ENCODE results near the gene CHMP4A.
A peak's percentile ranks its signal among the peaks of the same experiment; 100 is the strongest.

Gene CHMP4A

GRCh38 chr14:24194873-24195185 lies 18.5 kb downstream of the CHMP4A start:
- no peak for DNase-seq

DNA sequence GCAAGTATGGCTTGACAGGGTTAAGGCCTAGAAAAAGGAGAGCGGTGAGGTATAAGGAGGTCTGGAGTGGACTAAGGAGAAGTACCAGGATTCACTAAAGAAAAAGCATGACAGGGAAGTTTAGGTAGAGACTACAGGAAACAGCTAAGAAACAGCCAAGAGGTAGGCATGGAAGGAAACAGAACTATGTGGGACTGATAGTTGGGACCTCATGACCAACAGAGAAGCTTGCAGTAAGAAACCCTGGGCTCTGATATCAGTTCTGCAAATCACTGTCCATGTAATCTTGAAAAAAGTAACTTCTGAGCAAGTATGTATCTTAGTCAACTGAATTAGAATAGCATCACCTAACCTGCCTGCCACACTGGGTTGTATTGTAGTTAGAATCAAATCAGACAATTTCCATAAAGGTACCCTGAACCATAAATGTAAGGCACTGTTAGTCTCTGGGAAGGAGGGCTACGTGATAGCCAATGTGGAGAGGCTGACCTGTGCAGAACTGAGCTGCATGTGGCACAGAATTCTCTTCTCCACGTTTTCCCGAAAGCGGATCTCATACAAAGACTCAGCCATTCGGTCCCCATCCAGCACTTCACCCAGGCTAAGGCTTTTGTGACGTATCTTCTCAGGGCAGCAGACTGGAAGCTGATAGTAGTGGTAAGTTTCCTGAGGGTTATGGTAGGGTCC lies 19.0 kb downstream of the CHMP4A start:
- no peak for DNase-seq

GRCh38 chr14:24192933-24193332 lies 20.4 kb downstream of the CHMP4A start:
- no peak for DNase-seq

GRCh38 chr14:24190416-24190815 lies 22.9 kb downstream of the CHMP4A start:
- DNase-seq, result no peak

- no peak for DNase-seq
Measured at GRCh38 chr14:24189460-24189859, 23.8 kb downstream of the CHMP4A start.

DNA sequence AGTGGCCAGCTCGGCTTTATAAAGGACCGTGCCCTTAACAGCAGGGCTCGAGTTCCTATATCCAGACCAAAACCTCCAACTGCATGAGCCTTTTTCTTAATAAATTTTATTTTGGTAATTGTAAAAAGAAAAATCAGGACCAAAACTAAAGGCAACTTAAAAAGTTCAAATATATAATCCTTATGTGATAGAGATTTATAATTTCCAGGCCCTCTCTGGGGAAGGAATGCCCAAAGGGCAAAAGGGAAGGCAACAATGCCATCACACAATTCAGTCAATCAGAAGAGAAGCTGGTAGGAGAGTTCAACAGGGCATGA lies 24.3 kb downstream of the CHMP4A start:
- DNase-seq, result no peak

DNA sequence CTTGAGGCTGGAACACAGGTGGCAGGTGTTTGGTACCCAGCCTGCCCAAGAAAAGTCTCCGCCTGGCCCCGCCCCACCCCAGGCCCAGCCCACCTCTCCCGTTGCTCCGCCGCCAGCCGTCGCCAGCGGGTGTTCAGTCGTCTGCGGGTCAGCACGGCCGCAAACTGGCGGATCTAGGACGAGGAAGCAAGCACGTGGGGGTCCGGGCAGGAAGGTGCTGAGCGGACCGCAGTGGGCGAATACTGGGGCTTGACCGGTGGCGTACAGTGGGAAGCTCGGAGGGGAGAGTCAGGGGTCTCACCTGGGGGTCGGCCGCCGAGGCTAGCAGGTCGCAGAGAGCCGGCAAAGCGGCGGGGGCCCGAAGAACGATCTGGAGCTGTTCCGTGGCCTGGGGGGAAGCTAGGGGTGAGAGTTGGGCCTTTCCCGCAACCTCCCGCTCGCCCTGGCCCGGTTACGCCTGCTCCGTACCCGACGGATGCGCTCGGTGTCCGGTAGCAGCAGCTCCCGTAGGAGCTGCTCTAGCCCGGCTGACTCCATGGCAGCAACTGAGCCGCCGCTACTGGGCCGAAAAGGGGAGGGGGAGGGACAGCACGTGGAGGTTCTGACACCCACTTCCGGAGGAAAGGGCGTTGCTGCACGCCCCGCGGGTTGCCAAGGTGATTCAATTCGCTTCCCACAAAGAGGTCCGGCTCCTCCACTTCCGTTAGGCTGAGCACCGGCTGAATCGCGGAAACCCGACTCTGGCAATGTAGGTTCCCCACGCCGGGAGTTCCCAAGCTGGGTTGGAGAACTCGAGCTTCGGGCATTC lies 24.8 kb downstream of the CHMP4A start, which contains the start of gene IPO4:
Gene IPO4, minus strand, starts transcription at position 566 of the 808 bp plus-strand sequence. Its CDS starts 29 bp downstream, at position 537.
- peak; percentile 97 for DNase-seq

- no peak for DNase-seq
Measured at GRCh38 chr14:24187539-24187915, 25.8 kb downstream of the CHMP4A start.

- no peak for DNase-seq
Measured at GRCh38 chr14:24186831-24187538, 26.3 kb downstream of the CHMP4A start.

GRCh38 chr14:24185741-24186140 lies 27.5 kb downstream of the CHMP4A start:
- no peak for DNase-seq

DNA sequence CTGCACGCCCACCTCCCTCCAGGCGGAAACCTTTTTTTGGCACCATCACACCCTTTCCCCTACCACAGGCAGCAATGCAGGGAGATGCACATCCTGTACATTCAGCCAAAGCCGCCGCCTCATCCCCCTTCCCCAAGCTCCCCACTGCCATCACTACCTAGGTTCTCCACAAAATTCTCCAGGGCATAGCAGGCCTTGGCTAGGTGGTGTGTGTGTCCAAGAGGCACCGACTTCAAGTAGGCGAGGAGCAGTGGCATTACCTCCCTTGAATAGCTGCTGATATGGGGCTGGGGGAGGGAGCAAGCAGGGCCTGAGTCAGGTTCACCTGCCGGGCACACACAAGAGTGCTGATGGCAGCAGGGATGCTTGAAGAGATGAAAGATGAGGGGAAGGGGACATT lies 28.3 kb downstream of the CHMP4A start:
- DNase-seq, result no peak

DNA sequence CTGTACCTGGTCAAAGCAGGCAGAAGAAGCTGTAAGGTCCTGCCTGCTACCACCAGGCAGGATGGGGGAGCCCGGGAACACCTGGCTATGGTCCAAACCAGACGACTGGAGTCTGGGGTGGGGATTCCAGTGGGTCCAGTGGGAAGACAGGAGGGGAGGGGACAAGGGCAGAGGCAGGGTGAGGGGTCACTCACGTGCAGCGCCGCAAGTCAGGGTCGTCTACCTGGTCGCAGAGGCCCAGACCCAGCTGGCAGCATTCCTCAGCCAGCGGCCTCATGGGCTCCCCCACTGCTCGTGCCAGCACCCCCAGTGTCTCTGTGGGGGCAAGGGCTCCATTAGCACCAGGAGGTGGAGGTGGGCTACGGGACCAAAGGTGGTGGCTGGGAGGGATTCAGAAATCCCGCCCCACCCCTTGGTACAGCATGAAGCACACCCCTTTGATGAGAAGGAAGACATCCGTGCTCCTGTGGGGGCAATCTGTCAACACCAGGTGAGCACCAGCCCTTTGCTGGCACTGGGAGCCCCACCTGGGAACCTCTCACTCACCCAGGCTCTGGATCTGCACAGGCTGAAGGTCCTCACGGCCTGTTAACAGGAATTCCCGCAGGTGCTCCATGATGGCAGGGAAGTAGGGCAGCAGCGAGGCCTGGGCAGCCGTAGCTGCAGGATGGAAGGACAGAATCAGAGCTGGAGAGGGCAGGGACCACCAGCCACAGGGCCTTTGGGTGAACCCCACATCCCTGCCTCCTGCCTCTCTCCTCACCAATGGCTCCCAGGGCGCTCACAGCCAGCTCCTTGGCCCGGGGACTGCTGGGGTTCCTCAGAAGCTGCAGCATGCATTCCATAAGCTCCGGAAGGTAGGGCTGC lies 29.0 kb downstream of the CHMP4A start:
- no peak for DNase-seq

GRCh38 chr14:24183014-24183481 lies 30.2 kb downstream of the CHMP4A start:
- no peak for DNase-seq

DNA sequence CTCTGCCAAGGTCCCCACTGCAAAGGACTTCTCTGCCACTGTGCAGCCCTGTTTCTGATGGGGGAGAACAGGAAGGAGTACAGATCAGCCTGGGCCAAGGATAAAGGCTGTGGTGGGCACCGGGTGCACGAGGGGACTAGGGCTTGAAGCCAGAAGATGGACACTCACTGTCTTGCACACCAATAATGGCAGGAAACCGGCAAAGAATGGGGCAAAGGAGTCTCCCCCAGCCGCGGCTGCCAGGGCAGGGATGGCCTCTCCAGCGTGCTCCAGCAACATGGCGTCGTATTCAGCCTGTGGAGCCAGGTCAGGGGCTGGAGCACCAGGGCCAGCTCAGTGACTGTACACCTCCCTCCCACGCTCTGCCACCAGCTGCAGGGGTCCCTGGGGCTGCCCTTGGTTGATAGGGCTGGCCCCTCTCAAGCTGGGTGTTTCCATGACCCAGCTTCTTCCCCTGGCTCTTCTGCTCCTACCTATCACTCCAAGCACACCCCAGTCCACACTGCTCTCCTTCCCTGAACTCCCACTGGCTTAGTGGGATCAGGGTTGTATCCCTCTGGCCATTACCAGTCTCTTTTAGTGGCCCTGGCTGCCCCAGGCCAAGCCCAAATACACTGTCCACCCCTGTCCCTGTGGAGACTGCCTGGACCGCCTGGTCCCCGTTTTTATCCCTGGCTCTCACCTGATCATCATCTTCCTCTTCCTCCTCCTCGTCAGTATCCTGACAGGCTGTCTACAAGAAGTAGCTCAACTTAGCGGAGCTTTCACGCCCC lies 31.0 kb downstream of the CHMP4A start:
- DNase-seq, result no peak

GRCh38 chr14:24181371-24182077 lies 31.8 kb downstream of the CHMP4A start:
- DNase-seq, result no peak

DNA sequence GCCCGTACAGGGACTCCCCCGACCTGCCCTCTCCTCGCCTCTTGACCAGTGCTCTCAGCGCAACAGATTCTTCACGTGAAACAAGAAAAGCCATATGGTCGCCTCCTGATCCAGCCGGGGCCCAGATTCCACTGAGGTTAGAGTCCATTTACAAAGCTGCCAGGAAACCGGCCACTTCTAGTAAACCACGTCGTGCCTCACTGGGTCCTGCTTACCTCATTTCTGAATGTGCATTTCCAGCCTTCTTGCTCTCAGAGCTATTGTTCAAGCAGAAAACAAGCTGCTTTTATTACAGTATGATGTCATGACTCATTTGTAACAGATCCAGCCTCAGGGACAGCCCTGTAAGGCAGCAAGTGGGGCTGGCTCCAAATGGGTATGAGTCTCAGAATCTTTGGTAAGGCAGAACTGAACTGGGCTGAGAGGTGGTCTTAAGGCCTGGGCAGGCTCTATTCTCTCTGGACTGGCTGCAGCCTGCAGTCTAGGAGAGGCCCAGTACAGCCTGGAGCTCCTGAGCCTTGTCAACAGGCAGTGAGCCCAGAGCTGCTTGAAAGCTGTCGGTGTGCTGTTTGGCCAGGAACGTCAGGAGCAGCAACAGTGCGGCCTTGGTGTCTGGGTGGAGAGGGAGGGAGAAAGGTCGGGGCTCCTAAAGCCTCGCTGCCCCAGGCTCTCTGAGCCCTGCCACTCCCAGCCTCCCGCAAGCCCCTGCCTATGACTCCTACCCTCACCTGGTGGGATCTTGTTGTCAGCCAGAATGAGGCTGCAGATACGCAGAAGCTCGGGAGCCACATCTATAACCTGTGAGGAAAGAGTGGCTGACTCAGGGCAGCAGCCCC lies 33.1 kb downstream of the CHMP4A start:
- no peak for DNase-seq

GRCh38 chr14:24179294-24179960 lies 33.9 kb downstream of the CHMP4A start:
- no peak for DNase-seq

DNA sequence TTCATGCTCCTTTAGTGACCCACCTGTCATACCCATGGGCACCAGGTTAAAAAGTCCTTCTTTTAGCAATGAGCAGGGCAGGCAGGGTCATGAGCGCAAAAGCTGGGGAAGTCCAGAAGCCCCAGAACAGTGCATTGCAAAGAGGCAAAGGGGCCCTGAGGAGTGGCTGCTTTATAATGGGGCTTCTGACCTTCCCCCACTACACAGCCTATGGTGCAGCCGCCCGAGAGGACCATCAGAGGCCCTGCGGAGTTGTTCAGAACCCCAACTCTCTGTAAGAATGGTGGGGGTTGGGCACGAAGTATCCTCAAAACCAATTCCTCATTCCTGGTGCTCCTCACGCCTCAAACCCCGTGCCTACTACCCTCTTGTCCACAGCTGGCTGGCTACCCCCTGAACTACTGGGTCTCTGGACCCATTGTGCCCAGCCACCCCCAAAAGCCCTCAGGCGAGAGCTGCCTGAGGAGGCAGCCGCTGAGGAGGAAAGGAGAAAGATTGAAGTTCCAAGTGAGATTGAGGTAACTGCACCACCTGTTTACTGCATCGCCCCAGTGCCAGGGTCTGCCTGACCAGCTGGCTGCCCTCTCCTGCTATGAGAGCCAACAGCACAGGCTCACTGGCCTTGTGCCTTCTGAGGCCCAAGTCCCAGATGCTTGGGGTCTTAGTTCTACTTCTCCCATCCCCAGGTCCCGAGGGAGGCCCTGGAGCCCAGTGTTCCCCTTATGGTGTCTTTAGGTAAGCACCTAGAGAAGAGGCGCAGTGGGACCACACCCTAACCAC lies 34.7 kb downstream of the CHMP4A start:
- no peak for DNase-seq

- no peak for DNase-seq
Measured at GRCh38 chr14:24177891-24178290, 35.4 kb downstream of the CHMP4A start.

All from NCI-H1105 treated with DMSO at 0.1 percent for 48 hours (cell line).